Natural killer cell (primary cell): ENCODE results near the gene LCN15. TPM values are rescaled to one million over a fixed set of nuclear protein-coding genes. Genes with fewer than 3 reads are reported as not detected.
"Not testable (repeated sequence)": the region's sequence is repeated elsewhere in the genome, so short reads cannot be mapped to it uniquely, and the experiment has no call there.

ENCODE experiments used
- ATAC-seq, 3 donors: fragments of 150-1000 bp in 2 of 3; fragments of 200-7000 bp in 1 of 3; cut with Tn5 transposase; 1 replicate in 1 of 3; 2 replicates in 2 of 3; pipeline ENCODE4 v1.10.0; 2021; ENCODE audit warnings: mild to moderate bottlenecking in 2 of 3, moderate library complexity in 2 of 3
- DNase-seq, 2 donors: peaks; one replicate each; pipeline versions ENCODE4 v3.0.0 to v3.0.0-alpha.2; 2013 to 2021; ENCODE audit warnings: mixed read lengths in 1 of 2
- H3K27ac ChIP-seq: one replicate; pipeline ENCODE4 v1.5.1; 2013; ENCODE audit warnings: mild to moderate bottlenecking, low read length
- H3K27me3 ChIP-seq: one replicate; pipeline ENCODE4 v1.6.1; 2013; ENCODE audit warnings: low read length; ENCODE audit not compliant: control insufficient read depth, insufficient read depth
- H3K36me3 ChIP-seq: one replicate; pipeline ENCODE4 v1.6.1; 2013; ENCODE audit warnings: low read length; ENCODE audit not compliant: control insufficient read depth, insufficient read depth
- H3K4me1 ChIP-seq: one replicate; pipeline ENCODE4 v1.6.1; 2013; ENCODE audit warnings: low read length; ENCODE audit not compliant: control insufficient read depth, insufficient read depth
- H3K4me3 ChIP-seq: one replicate; pipeline ENCODE4 v1.5.1; 2013; ENCODE audit warnings: low read length
- H3K9me3 ChIP-seq: one replicate; pipeline ENCODE4 v1.6.1; 2013; ENCODE audit warnings: low read length; ENCODE audit not compliant: control insufficient read depth, insufficient read depth
- H3K27ac Mint-ChIP-seq, 2 donors: one replicate each; pipeline ENCODE4 v1.8.0; 2022; ENCODE audit warnings: mild to moderate bottlenecking in 2 of 2, mixed read lengths in 2 of 2, moderate library complexity in 1 of 2
- H3K27me3 Mint-ChIP-seq, 2 donors: one replicate each; pipeline ENCODE4 v1.8.0; 2022; ENCODE audit warnings: low read depth in 2 of 2, mixed read lengths in 2 of 2
- H3K36me3 Mint-ChIP-seq: one replicate; pipeline ENCODE4 v1.8.0; 2022; ENCODE audit warnings: mixed read lengths
- H3K4me1 Mint-ChIP-seq, 2 donors: one replicate each; pipeline ENCODE4 v1.8.0; 2022; ENCODE audit warnings: mixed read lengths in 2 of 2
- H3K4me3 Mint-ChIP-seq: one replicate; pipeline ENCODE4 v1.8.0; 2022; ENCODE audit warnings: mild to moderate bottlenecking, moderate library complexity, mixed read lengths
- H3K9me3 Mint-ChIP-seq, 2 donors: one replicate each; pipeline ENCODE4 v1.8.0; 2022; ENCODE audit warnings: mixed read lengths in 2 of 2
- WGBS: methylation state at CpG from one replicate; pipeline ENCODE4 v1.1.7; 2013; ENCODE audit warnings: missing lambda C conversion rate; ENCODE audit not compliant: insufficient coverage; 5-methylcytosine and 5-hydroxymethylcytosine counted together
- intact Hi-C: fragments of 100-400 bp; cut with micrococcal nuclease; formaldehyde crosslinking; loops from one replicate; pipeline ENCODE4 v1.14.2; 2022
- total RNA-seq, 4 donors: library from RNA; stranded (reverse); fragments of 120-200 nt in 1 of 4; gene quantifications; one replicate each; pipeline versions ENCODE4 v1.2.3 to v1.2.4, GENCODE V29; 2013 to 2022
- TF ChIP-seq, protein P1 (sequence below): fragments of 200-600 bp; IDR thresholded peaks from one replicate; pipeline ENCODE4 v1.8.0; 2022; ENCODE audit warnings: antibody characterized with exemption

The LCN15 gene
- total RNA-seq, 3 donors from 2014 or later (not counting 1 experiment from before 2014, with no cell fraction given): not detected

DNA sequence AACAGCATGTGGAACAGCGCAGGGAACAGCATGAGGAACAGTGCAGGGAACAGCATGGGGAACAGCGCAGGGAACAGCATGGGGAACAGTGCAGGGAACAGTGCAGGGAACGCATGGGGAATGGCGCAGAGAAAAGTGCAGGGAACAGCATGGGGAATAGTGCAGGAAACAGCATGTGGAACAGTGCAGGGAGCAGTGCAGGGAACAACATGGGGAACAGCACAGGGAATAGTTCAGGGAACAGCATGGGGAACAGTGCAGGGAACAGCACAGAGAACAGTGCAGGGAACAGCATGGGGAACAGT is 8.2 kb downstream of the LCN15 start:
- H3K27ac ChIP-seq: no peak overlapping the region
- no peak overlapping the region for H3K4me3 Mint-ChIP-seq
- peaks cover 10% of the 10 kb centered on the region for H3K9me3 ChIP-seq
- intact Hi-C loops: no loop called here
- TF ChIP-seq, protein P1, sequence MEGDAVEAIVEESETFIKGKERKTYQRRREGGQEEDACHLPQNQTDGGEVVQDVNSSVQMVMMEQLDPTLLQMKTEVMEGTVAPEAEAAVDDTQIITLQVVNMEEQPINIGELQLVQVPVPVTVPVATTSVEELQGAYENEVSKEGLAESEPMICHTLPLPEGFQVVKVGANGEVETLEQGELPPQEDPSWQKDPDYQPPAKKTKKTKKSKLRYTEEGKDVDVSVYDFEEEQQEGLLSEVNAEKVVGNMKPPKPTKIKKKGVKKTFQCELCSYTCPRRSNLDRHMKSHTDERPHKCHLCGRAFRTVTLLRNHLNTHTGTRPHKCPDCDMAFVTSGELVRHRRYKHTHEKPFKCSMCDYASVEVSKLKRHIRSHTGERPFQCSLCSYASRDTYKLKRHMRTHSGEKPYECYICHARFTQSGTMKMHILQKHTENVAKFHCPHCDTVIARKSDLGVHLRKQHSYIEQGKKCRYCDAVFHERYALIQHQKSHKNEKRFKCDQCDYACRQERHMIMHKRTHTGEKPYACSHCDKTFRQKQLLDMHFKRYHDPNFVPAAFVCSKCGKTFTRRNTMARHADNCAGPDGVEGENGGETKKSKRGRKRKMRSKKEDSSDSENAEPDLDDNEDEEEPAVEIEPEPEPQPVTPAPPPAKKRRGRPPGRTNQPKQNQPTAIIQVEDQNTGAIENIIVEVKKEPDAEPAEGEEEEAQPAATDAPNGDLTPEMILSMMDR: no peak
- no peaks in the 10 kb centered on the region for H3K36me3 ChIP-seq
- peaks cover 5 to 6% of the 10 kb centered on the region in 2 donors for H3K9me3 Mint-ChIP-seq
- H3K27me3 ChIP-seq: no peaks in the 10 kb centered on the region
- peaks cover 25% of the 10 kb centered on the region for H3K4me1 ChIP-seq
- 98% methylated on average over 4 of the region's 4 CpGs for WGBS
- H3K27me3 Mint-ChIP-seq: peaks cover 9 to 18% of the 10 kb centered on the region in 2 donors
- H3K4me3 ChIP-seq: no peak overlapping the region
- no peak overlapping the region for H3K27ac Mint-ChIP-seq
- ATAC-seq: no peak
- no peaks in the 10 kb centered on the region for H3K36me3 Mint-ChIP-seq
- H3K4me1 Mint-ChIP-seq: no peaks in the 10 kb centered on the region
- no peak for DNase-seq

DNA sequence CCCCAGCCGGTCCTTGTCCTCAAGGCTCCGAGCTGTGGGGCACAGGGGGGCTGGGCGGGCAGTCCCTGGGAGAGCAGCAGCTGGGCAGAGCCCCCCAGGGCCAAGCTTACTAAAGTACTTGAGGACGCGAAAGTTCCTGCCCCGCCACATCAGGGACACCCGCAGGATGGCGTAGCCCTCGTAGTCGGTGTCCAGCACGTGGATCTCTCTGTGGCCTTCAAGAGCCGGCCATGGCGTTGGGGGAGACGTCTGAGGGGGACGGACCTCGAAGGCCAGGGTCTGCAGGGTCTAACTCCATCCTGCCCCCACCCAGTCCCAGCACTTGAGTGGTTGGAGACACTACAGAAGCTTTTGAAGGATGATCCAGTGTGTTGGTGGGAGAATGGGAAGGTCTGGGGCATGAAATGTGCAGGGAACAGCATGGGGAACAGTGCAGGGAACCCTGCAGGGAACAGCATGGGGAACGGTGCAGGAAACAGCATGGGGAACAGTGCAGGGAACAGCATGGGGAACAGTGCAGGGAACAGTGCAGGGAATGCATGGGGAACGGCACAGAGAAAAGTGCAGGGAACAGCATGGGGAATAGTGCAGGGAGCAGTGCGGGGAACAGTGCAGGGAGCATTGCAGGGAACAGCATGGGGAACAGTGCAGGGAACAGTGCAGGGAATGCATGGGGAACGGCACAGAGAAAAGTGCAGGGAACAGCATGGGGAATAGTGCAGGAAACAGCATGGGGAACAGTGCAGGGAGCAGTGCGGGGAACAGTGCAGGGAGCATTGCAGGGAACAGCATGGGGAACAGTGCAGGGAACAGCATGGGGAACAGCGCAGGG is 8.8 kb downstream of the LCN15 start:
- H3K4me3 ChIP-seq, H3K9me3 Mint-ChIP-seq, H3K27ac Mint-ChIP-seq, ATAC-seq, H3K36me3 Mint-ChIP-seq, intact Hi-C loops, DNase-seq, H3K27ac ChIP-seq, H3K27me3 ChIP-seq, H3K4me1 Mint-ChIP-seq, H3K36me3 ChIP-seq, H3K4me3 Mint-ChIP-seq: not testable (repeated sequence)
- WGBS: 95% methylated on average over 22 of the region's 22 CpGs
- peaks cover 11 to 18% of the 10 kb centered on the region in 2 donors for H3K27me3 Mint-ChIP-seq
- Histone ChIP-seq H3K9me3 (peaks cover 10% of the 10 kb centered on the region), H3K4me1 (peaks cover 25% of the 10 kb centered on the region)

DNA sequence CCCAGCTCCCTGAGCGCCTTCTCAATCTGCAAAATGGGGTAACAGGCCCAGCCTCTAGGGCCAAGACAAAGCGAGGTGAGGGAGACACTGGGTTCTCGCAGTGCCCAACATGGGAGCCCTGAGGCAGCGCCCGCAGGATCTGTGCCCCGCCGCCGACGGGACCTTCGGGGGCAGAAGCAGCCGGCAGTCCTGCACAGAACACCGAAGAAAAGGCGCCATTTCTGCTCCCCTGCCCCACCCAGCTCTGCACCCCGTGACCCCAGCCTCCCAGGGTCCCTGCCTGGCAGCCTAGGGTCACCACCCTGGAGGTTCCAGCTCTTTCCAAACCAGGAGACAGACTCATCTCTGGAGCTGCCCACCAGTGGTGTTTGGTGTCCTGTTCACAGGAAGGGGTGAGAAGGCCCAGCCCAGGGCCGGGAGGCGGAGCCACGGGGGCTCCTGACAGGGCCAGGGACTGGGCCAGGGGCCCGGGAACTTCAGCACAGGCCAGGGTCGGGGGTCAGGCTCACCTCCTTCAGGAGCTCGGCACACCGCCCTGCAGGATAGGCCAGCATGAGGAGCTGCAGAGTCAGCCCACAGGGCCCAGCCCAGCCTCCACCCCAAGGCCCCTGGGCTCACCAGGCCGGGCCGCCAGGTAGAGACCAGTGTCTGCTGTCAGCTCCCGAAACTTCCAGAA is 9.6 kb downstream of the LCN15 start:
- Histone ChIP-seq H3K4me3 (no peak overlapping the region), H3K27ac (no peak overlapping the region), H3K36me3 (no peaks in the 10 kb centered on the region), H3K27me3 (no peaks in the 10 kb centered on the region), H3K4me1 (peaks cover 26% of the 10 kb centered on the region), H3K9me3 (peaks cover 10% of the 10 kb centered on the region)
- H3K36me3 Mint-ChIP-seq: no peaks in the 10 kb centered on the region
- H3K9me3 Mint-ChIP-seq: peaks cover 5 to 6% of the 10 kb centered on the region in 2 donors
- no peaks in the 10 kb centered on the region for H3K4me1 Mint-ChIP-seq
- H3K4me3 Mint-ChIP-seq: no peak overlapping the region
- DNase-seq (no peak), ATAC-seq (no peak)
- peaks cover 15 to 18% of the 10 kb centered on the region in 2 donors for H3K27me3 Mint-ChIP-seq
- no peak overlapping the region for H3K27ac Mint-ChIP-seq
- intact Hi-C loops: no loop called here
- TF ChIP-seq, protein P1: no peak
- 85% methylated on average over 24 of the region's 24 CpGs for WGBS

DNA sequence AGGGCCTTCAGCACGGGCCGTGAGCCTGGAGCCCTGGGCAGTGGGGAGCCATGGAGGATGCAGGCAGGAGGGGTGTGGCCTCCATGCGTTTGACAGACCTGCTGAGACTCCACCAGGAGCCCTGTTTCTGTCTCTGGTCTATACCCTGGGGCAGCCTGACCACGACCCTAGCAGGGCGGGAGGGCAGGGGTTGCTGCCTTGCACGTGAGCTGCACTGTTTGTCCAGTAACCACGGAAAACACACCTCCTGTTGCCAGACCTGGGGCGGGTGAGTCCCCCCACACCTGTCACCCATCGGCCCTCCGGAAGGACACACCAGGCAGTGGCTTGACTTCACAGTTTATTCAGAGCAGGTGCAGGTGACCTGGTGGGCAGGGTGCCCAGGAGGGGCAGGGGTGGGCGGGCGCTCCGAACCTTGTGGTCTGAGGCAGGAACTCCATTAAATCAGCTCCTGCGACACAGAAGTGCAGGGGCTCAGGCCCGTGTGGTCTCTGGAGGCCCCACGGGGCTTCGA is 10.2 kb downstream of the LCN15 start:
- ATAC-seq (peak in 2 of 3 donors; percentile 23 to 30), DNase-seq (no peak)
- Histone ChIP-seq H3K4me3 (no peak overlapping the region), H3K27ac (no peak overlapping the region), H3K4me1 (peaks cover 30% of the 10 kb centered on the region), H3K36me3 (no peaks in the 10 kb centered on the region), H3K9me3 (peaks cover 10% of the 10 kb centered on the region), H3K27me3 (no peaks in the 10 kb centered on the region)
- peaks cover 5 to 6% of the 10 kb centered on the region in 2 donors for H3K9me3 Mint-ChIP-seq
- H3K27me3 Mint-ChIP-seq: peaks cover 12 to 18% of the 10 kb centered on the region in 2 donors
- H3K4me3 Mint-ChIP-seq: no peak overlapping the region
- H3K36me3 Mint-ChIP-seq: no peaks in the 10 kb centered on the region
- no peaks in the 10 kb centered on the region for H3K4me1 Mint-ChIP-seq
- WGBS: 20% methylated on average over 17 of the region's 17 CpGs
- intact Hi-C loops: no loop called here
- TF ChIP-seq, protein P1: no peak
- no peak overlapping the region for H3K27ac Mint-ChIP-seq
